Esophagus muscularis mucosa (tissue), 4 donors: ENCODE results near the gene NWD2. TPM values are rescaled to one million over a fixed set of nuclear protein-coding genes. Genes with fewer than 3 reads are reported as not detected.

ENCODE experiments used
- DNase-seq: peaks from one replicate; pipeline ENCODE4 v3.0.0-alpha.2; 2017; ENCODE audit errors: extremely low spot score
- H3K27ac ChIP-seq, 4 donors: fragments of 200-600 bp; sonication (generic); replicated peaks in 1 of 4; 1 replicate in 3 of 4; 2 replicates in 1 of 4; pipeline ENCODE4 v1.5.1; 2016 to 2019; ENCODE audit warnings: mild to moderate bottlenecking in 1 of 4
- H3K27me3 ChIP-seq, 4 donors: fragments of 200-600 bp; sonication (generic); one replicate each; pipeline versions ENCODE4 v1.5.1 to v1.6.0; 2016 to 2019
- H3K36me3 ChIP-seq, 4 donors: fragments of 200-600 bp; sonication (generic); one replicate each; pipeline ENCODE4 v1.5.1; 2016 to 2019
- H3K4me1 ChIP-seq, 4 donors: fragments of 200-600 bp; sonication (generic); one replicate each; pipeline ENCODE4 v1.5.1; 2016 to 2019
- H3K4me3 ChIP-seq, 4 donors: fragments of 200-600 bp; sonication (generic); 1 replicate in 2 of 4; 2 replicates in 2 of 4; pipeline ENCODE4 v1.5.1; 2016 to 2019; ENCODE audit warnings: mild to moderate bottlenecking in 4 of 4, moderate library complexity in 1 of 4
- H3K9me3 ChIP-seq, 4 donors: fragments of 200-600 bp; sonication (generic); 1 replicate in 3 of 4; 2 replicates in 1 of 4; pipeline ENCODE4 v1.5.1; 2016 to 2019
- CTCF ChIP-seq, 3 experiments: fragments of 200-600 bp in 2 of 3; fragments of 450-650 bp in 1 of 3; sonication (generic) in 2 of 3; IDR thresholded peaks; one replicate each; pipeline ENCODE4 v1.5.1; 2017 to 2019; ENCODE audit warnings: antibody characterized with exemption in 3 of 3, mild to moderate bottlenecking in 2 of 3, moderate library complexity in 1 of 3
- EP300 ChIP-seq: sonication (generic); formaldehyde crosslinking; IDR thresholded peaks from one replicate; pipeline ENCODE4 v1.6.1; 2017; ENCODE audit warnings: antibody characterized with exemption
- POLR2A ChIP-seq: fragments of 450-650 bp; IDR thresholded peaks from one replicate; pipeline ENCODE4 v1.6.1; 2017; ENCODE audit warnings: antibody characterized with exemption, moderate library complexity, mild to moderate bottlenecking, low read depth
- POLR2AphosphoS5 ChIP-seq, 2 donors: sonication (generic); formaldehyde crosslinking; IDR thresholded peaks; one replicate each; pipeline ENCODE4 v1.6.1; 2017; ENCODE audit warnings: antibody characterized with exemption in 2 of 2
- WGBS: methylation state at CpG from one replicate; pipeline ENCODE4 v1.1.5; 2018; 5-methylcytosine and 5-hydroxymethylcytosine counted together
- intact Hi-C: fragments of 100-400 bp; cut with DNase I; formaldehyde crosslinking; loops from one replicate; pipeline ENCODE4 v1.15.1; 2023
- total RNA-seq, 4 donors: library from RNA; depleted of rRNA; stranded (reverse); fragments of >200 nt; gene quantifications; one replicate each; pipeline versions ENCODE4 v1.1.0 to v1.2.1, GENCODE V29; 2016

The NWD2 gene
- total RNA-seq, 4 donors from 2014 or later = 0.11 to 0.50 (median 0.30) TPM

DNA sequence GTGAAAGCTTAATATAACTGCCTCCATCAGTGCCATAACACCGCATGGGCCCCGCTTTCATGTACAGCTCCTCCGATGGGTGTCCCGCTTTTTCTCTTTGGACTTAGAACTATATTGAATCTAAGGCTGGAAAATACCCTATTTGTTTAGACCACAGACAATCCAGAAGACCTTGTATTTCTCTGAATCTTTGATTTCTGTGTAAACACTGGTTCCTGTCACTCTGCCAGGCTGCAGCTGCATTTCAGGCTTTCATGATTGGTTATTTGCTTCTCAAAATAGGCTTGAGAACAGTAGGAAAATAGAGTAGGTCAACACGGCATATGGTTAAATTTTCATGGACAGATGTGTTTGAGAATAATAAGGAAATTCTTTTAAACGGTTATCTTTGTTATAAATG, 80.0 kb downstream of the NWD2 start:
- no peak for TF ChIP-seq POLR2A
- no peak for TF ChIP-seq POLR2AphosphoS5 (IDR thresholded peaks at IDR 0.05)
- TF ChIP-seq EP300 = no peak
- no peak for TF ChIP-seq CTCF (IDR thresholded peaks at IDR 0.05)
- no peak for DNase-seq
- no peaks in the 10 kb centered on the region for H3K36me3 ChIP-seq
- intact Hi-C loops = no loop called here
- no peaks in the 10 kb centered on the region for H3K4me1 ChIP-seq
- WGBS = 70% methylated on average over 6 of the region's 6 CpGs
- no peaks in the 10 kb centered on the region for H3K27me3 ChIP-seq
- H3K4me3 ChIP-seq = no peak overlapping the region
- no peak overlapping the region for H3K27ac ChIP-seq
- no peaks in the 10 kb centered on the region for H3K9me3 ChIP-seq

GRCh38 chr4:37326852-37327251, 82.3 kb downstream of the NWD2 start:
- TF ChIP-seq POLR2AphosphoS5 (IDR thresholded peaks at IDR 0.05) = no peak
- no peak for TF ChIP-seq EP300
- TF ChIP-seq POLR2A = no peak
- no peak for TF ChIP-seq CTCF (IDR thresholded peaks at IDR 0.05)
- Histone ChIP-seq H3K27me3 (no peaks in the 10 kb centered on the region), H3K36me3 (no peaks in the 10 kb centered on the region), H3K4me1 (no peaks in the 10 kb centered on the region), H3K27ac (no peak overlapping the region), H3K9me3 (no peaks in the 10 kb centered on the region), H3K4me3 (no peak overlapping the region)
- WGBS = 77% methylated on average over 1 of the region's 1 CpG
- intact Hi-C loops = no loop called here
- no peak for DNase-seq

DNA sequence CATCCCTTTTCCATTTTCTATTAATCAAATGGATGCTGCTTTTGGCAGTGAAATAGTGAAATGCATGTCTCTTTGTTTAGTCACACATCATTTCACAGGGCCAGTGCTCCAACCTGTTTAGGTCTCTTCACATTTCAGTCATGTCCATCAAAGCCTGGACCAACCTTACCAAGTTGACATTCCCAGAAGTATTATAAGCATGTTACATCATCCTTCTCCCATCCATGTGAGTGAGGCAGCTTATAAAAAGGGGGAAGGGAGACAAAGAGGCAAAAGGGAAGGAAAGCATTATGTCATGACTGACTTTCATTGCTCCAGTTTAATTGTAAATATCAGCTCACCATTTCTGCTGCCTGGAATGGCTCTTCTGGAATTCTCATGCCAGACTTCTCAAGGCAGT, 94.4 kb downstream of the NWD2 start:
- TF ChIP-seq EP300 (no peak), POLR2A (no peak), POLR2AphosphoS5 (IDR thresholded peaks at IDR 0.05) (no peak), CTCF (IDR thresholded peaks at IDR 0.05) (no peak)
- Histone ChIP-seq H3K27ac (no peak overlapping the region), H3K4me1 (no peaks in the 10 kb centered on the region), H3K4me3 (no peak overlapping the region), H3K36me3 (no peaks in the 10 kb centered on the region), H3K9me3 (peaks cover 0 to 7% (median 0%) of the 10 kb centered on the region in 4 donors), H3K27me3 (no peaks in the 10 kb centered on the region)
- DNase-seq = no peak
- intact Hi-C loops = no loop called here

DNA sequence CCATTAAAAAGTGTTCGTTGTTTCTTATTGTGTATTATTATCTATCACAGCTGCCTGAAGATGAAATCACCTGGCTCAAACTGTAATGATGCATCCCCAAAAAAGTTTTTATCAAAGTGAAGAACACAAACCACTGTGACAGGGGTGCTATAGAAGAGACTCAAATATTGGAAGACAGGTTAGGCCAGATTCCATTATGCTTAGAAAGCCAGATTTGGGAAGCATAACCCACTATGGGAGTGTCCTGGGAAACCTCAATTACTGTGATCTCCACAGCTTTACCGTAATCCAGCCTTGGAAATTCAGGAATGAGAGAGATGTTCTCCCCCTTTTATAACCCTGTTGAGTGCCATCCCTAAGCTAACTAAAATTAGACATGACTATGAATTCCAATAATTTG, 114.2 kb downstream of the NWD2 start:
- no peak for TF ChIP-seq EP300
- TF ChIP-seq POLR2AphosphoS5 (IDR thresholded peaks at IDR 0.05) = no peak
- no peak for TF ChIP-seq CTCF (IDR thresholded peaks at IDR 0.05)
- no peak for TF ChIP-seq POLR2A
- Histone ChIP-seq H3K4me1 (no peaks in the 10 kb centered on the region), H3K4me3 (no peak overlapping the region), H3K36me3 (no peaks in the 10 kb centered on the region), H3K27ac (no peak overlapping the region), H3K27me3 (no peaks in the 10 kb centered on the region), H3K9me3 (no peaks in the 10 kb centered on the region)
- DNase-seq = no peak
- 94% methylated on average over 2 of the region's 2 CpGs for WGBS
- intact Hi-C loops = no loop called here

GRCh38 chr4:37359261-37359660, 114.7 kb downstream of the NWD2 start:
- Histone ChIP-seq H3K27me3 (peaks cover 0 to 3% (median 0%) of the 10 kb centered on the region in 4 donors), H3K27ac (no peak overlapping the region), H3K36me3 (no peaks in the 10 kb centered on the region), H3K4me1 (no peaks in the 10 kb centered on the region), H3K9me3 (no peaks in the 10 kb centered on the region), H3K4me3 (no peak overlapping the region)
- DNase-seq = no peak
- TF ChIP-seq EP300 (no peak), POLR2A (no peak), CTCF (IDR thresholded peaks at IDR 0.05) (no peak), POLR2AphosphoS5 (IDR thresholded peaks at IDR 0.05) (no peak)
- intact Hi-C loops = no loop called here
- WGBS = 47% methylated on average over 4 of the region's 4 CpGs
